ENCODE data around the gene SMURF2.

The SMURF2 gene

GRCh38 chr17:64662774-64663367 lies 764 bp upstream of the SMURF2 start:
- no peak for TF ChIP-seq CTCF (conservative IDR thresholded peaks at IDR 0.05)
- TF ChIP-seq ZFX (IDR thresholded peaks at IDR 0.05), result no peak

DNA sequence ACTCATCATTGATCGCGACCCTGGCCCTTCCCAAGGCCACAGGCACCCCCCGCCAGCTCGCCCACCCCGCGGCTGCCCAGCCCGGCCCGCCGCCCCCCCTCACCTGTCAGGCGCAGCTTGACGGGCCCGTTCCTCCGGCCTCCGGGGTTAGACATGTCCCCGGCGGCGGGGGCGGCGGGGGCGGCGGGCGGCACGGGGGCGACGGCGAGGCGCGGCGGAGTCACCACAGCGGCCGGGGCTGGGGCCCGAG lies 456 bp downstream of the SMURF2 start:
- TF ChIP-seq ZFX (IDR thresholded peaks at IDR 0.05), result no peak
- no peak for TF ChIP-seq CTCF (conservative IDR thresholded peaks at IDR 0.05)
- H3K27ac ChIP-seq, result peak overlapping the region; percentile 77

More at GRCh38 chr17:64662774-64663367, 764 bp upstream of the SMURF2 start:
- peak overlapping the region; percentile 77 for H3K27ac ChIP-seq

- peak overlapping the region; percentile 77 for H3K27ac ChIP-seq
Measured at GRCh38 chr17:64660978-64661725, 955 bp downstream of the SMURF2 start.

GRCh38 chr17:64660195-64660977 lies 1.7 kb downstream of the SMURF2 start:
- peak overlapping the region; percentile 77; the same call in 1 of the 2 replicates for H3K27ac ChIP-seq

DNA sequence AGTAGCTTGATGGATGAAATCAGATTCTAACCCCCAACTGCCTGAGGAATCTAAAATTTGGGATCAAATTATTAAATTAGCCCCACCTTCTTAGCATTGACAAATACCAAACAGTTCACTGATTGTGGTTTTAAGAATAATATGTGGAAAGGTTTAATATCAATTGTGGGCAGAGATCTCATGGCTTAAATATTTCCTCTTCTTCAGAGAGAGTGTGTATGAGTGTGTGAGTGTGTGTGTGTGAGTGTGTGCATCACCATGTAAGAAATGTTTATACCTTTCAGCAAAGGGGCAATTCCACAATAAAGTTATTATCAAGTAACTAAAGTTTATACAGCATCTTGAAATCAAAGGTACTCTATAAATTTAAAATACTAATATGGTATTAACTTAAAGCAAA lies 3.2 kb downstream of the SMURF2 start:
- H3K27ac ChIP-seq, result no peak overlapping the region
- TF ChIP-seq ZFX (IDR thresholded peaks at IDR 0.05) (no peak), CTCF (conservative IDR thresholded peaks at IDR 0.05) (no peak)

GRCh38 chr17:64657610-64658125 lies 4.4 kb downstream of the SMURF2 start:
- H3K27ac ChIP-seq, result no peak overlapping the region
- TF ChIP-seq CTCF (conservative IDR thresholded peaks at IDR 0.05), result no peak
- no peak for TF ChIP-seq ZFX (IDR thresholded peaks at IDR 0.05)

DNA sequence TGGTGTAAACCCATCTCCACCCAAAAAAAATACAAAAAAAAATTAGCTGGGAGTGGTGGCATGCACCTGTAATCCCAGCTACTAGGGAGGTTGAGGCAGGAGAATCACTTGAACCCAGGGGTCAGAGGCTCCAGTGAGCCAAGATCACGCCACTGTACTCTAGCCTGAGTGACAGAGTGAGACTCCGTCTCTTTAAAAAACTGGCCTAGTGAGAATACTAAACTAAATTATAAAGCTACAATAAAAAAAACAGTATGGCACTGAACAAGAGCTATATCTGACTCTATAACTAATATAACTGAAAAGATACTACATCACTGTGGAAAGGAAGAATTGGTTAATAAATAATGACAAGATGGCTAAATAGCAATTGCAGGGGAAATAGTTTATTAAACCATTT lies 6.4 kb downstream of the SMURF2 start:
- no peak overlapping the region for H3K27ac ChIP-seq
- no peak for TF ChIP-seq ZFX (IDR thresholded peaks at IDR 0.05)
- no peak for TF ChIP-seq CTCF (conservative IDR thresholded peaks at IDR 0.05)

DNA sequence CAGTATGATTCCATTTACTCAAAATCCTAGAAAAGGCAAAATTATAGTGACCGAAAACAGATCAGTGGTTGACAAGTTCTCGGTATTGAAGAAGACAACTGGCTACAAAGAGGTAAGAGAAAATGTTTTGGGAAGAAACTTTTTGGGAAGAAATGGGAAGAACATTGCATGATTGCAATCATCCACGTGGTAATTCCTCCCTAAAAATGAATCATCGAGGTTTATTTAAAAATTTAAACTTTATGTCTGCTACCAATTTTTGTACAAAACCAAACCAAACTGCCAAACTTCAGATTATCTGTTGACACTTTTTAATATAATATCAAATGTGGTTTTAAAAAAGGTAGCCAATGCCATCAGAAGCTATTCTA lies 8.1 kb downstream of the SMURF2 start:
- H3K27ac ChIP-seq, result no peak overlapping the region
- TF ChIP-seq ZFX (IDR thresholded peaks at IDR 0.05) (no peak), CTCF (conservative IDR thresholded peaks at IDR 0.05) (no peak)

Measured in C4-2B (cell line).